GM18858 (cell line): ENCODE measurements around the gene MYLK2.

ENCODE experiments used
- ATAC-seq: cut with Tn5 transposase; IDR thresholded peaks from one replicate; pipeline ENCODE4 v1.9.1; 2021; ENCODE audit not compliant: unreplicated experiment

MYLK2 gene

DNA sequence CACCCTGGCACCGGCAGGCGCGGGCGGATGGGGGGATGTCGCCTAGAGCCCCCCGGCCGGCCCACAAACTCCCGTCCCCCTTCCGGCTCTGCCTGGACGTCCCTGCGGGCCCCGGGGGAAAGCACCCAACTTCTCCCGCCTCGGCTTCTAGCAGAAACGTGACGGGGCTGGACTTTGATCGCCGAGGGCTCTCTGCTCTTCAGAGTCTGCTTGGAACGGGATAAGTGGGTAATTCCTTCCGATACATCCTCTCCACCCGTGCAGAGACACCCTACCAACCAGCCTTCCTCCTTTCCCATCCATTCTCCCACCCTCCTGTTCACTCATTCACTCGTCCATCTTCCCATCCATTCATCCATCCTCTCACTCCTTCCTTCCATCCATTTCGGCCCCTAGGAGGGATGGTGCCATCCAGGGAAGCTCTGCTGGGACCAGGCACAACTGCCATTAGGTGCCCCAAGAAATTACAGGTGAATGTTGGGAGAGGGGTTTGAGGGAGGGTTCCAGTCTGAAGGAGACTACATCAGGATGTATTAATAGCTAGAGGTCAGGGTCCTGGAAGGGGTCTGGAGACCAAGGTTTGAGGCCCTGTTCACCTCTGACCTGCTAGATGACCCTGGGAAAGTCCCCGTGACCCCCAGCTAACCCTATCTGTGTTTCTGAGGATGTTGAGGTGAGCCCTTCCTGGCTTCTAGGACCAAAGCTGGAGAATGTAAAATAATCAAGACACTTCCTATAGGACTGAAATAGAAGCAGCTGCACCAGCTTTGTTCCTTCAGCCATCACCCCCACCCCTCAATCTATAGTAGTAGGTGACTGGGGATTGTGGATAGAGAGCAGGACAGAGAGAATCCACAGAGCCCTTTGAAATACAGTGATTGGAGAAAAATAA, 51.8 kb downstream of the MYLK2 start:
- no peak for ATAC-seq

DNA sequence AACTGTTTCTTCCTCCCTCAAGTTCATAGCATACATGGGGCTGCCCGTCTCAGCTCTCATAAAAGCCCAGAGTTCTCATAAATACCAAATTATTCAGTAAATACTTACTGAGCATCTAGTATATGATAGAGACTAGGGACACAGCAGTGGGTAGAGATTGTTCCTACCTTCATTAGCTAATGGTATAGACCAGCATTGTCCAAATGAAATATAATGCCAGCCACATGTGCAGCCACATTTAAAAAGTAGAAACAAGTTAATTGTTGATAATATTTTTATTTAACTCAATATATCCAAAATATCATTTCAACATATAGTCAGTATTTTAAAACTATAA, 52.4 kb downstream of the MYLK2 start:
- ATAC-seq, result no peak

DNA sequence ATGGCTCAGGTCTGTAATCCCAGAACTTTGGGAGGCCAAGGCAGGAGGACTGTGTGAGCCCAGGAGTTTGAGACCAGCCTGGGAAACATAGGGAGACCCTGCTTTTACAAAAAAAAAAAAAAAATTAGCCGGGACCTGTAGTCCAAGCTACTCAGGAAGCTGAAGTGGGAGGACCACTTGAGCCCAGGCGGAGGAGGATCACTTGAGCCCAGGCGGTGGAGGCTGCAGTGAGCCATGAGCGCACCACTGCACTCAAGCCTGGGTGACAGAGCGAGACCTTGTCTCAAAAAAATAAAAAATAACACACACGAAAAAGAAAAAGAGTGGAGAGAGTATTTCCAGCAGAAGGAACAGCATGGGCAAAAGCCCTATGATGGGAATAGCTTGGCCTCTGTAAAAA, 53.2 kb downstream of the MYLK2 start:
- no peak for ATAC-seq

DNA sequence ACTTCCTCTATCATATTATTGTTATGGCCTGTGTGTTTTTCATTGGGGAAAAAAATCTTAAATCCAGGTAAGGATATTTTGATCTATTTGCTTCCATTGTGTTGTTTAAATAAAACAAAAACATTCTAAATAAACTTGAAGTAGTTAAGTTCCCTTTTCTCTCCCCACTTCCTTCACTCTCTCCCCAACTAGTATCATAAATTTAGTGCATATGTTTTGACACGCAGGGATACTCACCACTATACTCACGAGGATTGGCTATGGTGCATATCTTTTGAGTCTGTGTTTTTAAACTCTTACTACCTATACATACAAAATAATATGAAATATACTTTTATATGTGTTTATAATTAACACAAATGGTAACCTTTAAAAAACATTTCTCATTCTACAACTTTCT, 56.5 kb downstream of the MYLK2 start:
- ATAC-seq, result no peak

DNA sequence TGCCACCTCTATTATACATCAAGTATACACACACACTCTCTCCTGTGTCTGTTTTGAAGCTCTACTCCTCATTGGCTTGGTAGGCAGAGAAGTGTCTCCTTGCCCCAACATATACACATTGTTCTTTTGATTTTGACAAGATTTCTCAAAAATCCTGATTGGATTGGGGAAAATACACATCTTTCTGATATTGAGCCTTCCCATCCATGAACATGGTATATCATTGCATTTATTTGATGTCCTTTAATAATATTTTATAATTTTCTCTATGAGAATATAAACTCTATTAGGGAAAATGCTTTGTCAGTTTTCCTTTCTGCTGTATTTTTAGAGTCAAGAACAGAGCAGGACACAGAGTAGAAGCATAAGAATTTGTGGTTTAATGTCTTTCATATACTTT, 58.5 kb downstream of the MYLK2 start:
- ATAC-seq, result no peak

DNA sequence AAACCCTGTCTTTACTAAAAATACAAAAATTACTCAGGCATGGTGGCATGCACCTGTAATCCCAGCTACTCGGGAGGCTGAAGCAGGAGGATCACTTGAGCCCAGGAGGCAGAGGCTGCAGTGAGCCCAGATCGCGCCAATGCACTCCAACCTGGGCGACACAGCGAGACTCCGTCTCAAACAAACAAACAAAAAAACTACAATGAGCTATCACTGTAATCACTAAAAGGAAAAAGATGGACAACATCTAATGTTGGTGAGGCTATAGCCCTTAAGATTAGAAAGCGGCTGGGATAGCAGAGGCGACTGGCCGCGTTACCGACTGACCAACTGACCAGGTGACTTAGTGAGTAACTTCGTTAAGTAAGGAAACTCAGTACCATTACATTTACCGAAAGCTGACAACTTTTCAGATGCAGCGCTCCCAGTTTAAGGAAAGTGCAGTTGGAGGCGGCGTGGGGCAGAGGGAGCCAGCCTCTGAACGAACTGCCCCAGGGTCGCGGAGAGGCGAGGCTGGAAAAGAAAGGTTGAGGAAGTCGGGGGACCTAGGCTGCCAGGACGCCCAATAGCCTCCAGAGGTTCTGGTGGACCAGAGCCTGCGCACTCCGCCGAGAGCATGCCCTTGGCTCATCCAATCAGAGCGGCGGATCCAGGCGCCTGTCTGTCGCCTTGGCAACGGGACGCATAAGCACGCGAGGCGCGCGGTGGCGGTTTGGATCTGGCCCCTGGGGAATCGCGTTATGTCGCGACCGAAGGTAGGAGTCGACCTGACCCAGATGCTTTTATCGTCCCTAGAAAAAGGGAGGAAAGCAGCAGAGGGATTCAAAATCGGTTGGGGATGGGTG, 60.2 kb downstream of the MYLK2 start:
- peak; percentile 59 for ATAC-seq

DNA sequence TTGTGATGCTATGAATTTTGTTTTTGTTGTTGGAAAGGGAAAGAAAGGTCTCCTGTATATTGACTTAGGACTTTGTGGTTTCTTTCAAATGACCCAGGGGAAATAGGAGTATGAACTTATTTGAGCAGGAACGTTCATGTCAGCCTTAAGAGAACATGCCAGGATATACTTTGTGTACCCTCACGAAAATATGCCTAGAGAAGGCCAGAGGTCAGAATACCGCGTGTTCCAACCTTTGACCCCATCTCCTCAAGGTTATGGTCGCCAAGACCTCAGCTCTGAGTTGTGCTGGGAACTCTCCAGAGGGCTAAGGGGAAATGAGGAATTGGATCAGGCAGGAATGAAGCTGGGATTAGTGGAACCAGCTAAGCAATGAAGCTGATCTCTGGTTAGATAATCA, 62.8 kb downstream of the MYLK2 start:
- no peak for ATAC-seq

DNA sequence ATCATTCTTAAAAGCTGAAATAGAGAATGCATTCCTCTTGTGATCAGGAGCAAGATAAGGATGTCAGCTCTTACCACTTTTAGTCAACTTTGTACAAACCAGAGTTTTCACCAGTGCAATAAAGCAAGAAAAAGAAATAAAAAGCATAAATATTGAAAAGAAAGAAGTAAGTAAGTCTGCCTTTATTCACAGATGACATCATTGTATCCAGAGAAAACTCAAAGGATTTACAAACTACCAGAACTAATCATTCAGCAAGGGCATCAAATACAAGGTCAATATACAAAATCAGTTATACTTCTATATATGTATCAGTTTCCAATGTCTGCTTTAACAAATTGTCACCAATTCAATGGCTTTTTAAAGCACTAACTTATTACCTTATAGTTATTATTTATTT, 64.7 kb downstream of the MYLK2 start:
- ATAC-seq, result no peak
